Cardiac septum (tissue), 1 donor: ENCODE results near the gene FADS6. TPM values are rescaled to one million over a fixed set of nuclear protein-coding genes. Genes with fewer than 3 reads are reported as not detected.
"Not testable (repeated sequence)": the region's sequence is repeated elsewhere in the genome, so short reads cannot be mapped to it uniquely, and the experiment has no call there.

Experiments
- DNase-seq: peaks from one replicate; pipeline ENCODE4 v3.0.0-alpha.2; 2020; ENCODE audit warnings: low spot score
- intact Hi-C: fragments of 100-400 bp; cut with DNase I; formaldehyde crosslinking; loops from one replicate; pipeline ENCODE4 v1.14.0; 2022
- total RNA-seq: library from RNA; stranded (reverse); fragmentation: NEBNext Ultra II Directional; extraction: Animal tissue kit (Norgen Biotek cat#: 25700); gene quantifications from one replicate; pipeline ENCODE4 v1.2.1, GENCODE V29; 2021
- donor health status: DM: no; HTN: no; CAD: no.

FADS6 gene
- total RNA-seq, 1 donor from 2014 or later = not detected

- intact Hi-C loops = no loop called here
- no peak for DNase-seq
Measured at GRCh38 chr17:74872313-74873036, 21.0 kb downstream of the FADS6 start, which contains the start of gene FDXR. Gene FDXR (minus strand): TSS chr17:74872994. CDS start chr17:74872944, 50 bp downstream.

GRCh38 chr17:74871356-74872076 is 21.9 kb downstream of the FADS6 start:
- intact Hi-C loops = no loop called here
- no peak for DNase-seq

- no peak for DNase-seq
Measured at GRCh38 chr17:74870512-74870911, 22.9 kb downstream of the FADS6 start.

GRCh38 chr17:74870028-74870427 is 23.4 kb downstream of the FADS6 start:
- intact Hi-C loops, DNase-seq: not testable (repeated sequence)

More at GRCh38 chr17:74870512-74870911, 22.9 kb downstream of the FADS6 start:
- intact Hi-C loops = no loop called here

GRCh38 chr17:74868908-74869255 is 24.6 kb downstream of the FADS6 start:
- no peak for DNase-seq
- intact Hi-C loops = no loop called here

GRCh38 chr17:74868251-74868907 is 25.1 kb downstream of the FADS6 start:
- intact Hi-C loops = no loop called here
- no peak for DNase-seq

GRCh38 chr17:74866198-74866835 is 27.1 kb downstream of the FADS6 start:
- intact Hi-C loops = no loop called here
- DNase-seq = no peak

GRCh38 chr17:74865504-74866197 is 27.8 kb downstream of the FADS6 start:
- intact Hi-C loops = loop anchor here (2.0 kb wide), 2 partner anchors 23 to 121 kb away; no protein-coding TSS in a partner anchor
- DNase-seq = no peak

GRCh38 chr17:74864866-74865395 is 28.5 kb downstream of the FADS6 start:
- intact Hi-C loops = loop anchor here (1.0 to 2.0 kb wide), 3 partner anchors 22 to 120 kb away; no protein-coding TSS in a partner anchor
- DNase-seq = peak; percentile 89

- DNase-seq = no peak
- intact Hi-C loops = loop anchor here (1.0 to 2.0 kb wide), 3 partner anchors 22 to 120 kb away; no protein-coding TSS in a partner anchor
Measured at GRCh38 chr17:74864297-74864865, 29.1 kb downstream of the FADS6 start.

GRCh38 chr17:74863420-74864296 is 29.8 kb downstream of the FADS6 start:
- intact Hi-C loops = loop anchor here (1.0 to 2.0 kb wide), 3 partner anchors 21 to 119 kb away; no protein-coding TSS in a partner anchor
- no peak for DNase-seq

- intact Hi-C loops = no loop called here
- DNase-seq = no peak
Measured at GRCh38 chr17:74862919-74863318, 30.5 kb downstream of the FADS6 start.

- no peak for DNase-seq
- intact Hi-C loops = no loop called here
Measured at GRCh38 chr17:74862108-74862901, 31.1 kb downstream of the FADS6 start.

GRCh38 chr17:74861662-74862107 is 31.7 kb downstream of the FADS6 start:
- intact Hi-C loops = no loop called here
- no peak for DNase-seq

- intact Hi-C loops = no loop called here
Measured at GRCh38 chr17:74860872-74861661, 32.4 kb downstream of the FADS6 start.

More at GRCh38 chr17:74860872-74861661, 32.4 kb downstream of the FADS6 start:
- DNase-seq = no peak
